WTC11 (cell line): ENCODE measurements around the gene PRPF6. TPM values are rescaled to one million over a fixed set of nuclear protein-coding genes. Genes with fewer than 3 reads are reported as not detected.

Source experiments
- ATAC-seq: fragments of 200-7000 bp; cut with Tn5 transposase; 2 replicates; pipeline ENCODE4 v1.10.0; 2021; ENCODE audit warnings: mild to moderate bottlenecking, moderate library complexity
- CTCF ChIA-PET: fragments of 300-600 bp; sonication (Branson Sonifier 250); formaldehyde crosslinking; loops from one replicate; lab custom pipeline; 2021; ENCODE audit warnings: antibody characterized with exemption; lab: Charles Lee
- POLR2A ChIA-PET: fragments of 350-600 bp; sonication (Branson Sonifier 250); formaldehyde crosslinking; loops from one replicate; lab custom pipeline; 2021; ENCODE audit warnings: antibody characterized with exemption; lab: Charles Lee
- DNase-seq: peaks from one replicate; pipeline ENCODE4 v3.0.0; 2021; ENCODE audit warnings: low spot score
- H3K27ac Mint-ChIP-seq: 2 replicates; pipeline ENCODE4 v1.8.0; 2021; ENCODE audit warnings: mixed read lengths
- H3K27me3 Mint-ChIP-seq: 2 replicates; pipeline ENCODE4 v1.8.0; 2021; ENCODE audit warnings: low read depth, mild to moderate bottlenecking, moderate library complexity, mixed read lengths
- H3K36me3 Mint-ChIP-seq: 2 replicates; pipeline ENCODE4 v1.8.0; 2021; ENCODE audit warnings: mixed read lengths
- H3K4me1 Mint-ChIP-seq: 2 replicates; pipeline ENCODE4 v1.8.0; 2022; ENCODE audit warnings: mixed read lengths
- H3K4me3 Mint-ChIP-seq: 2 replicates; pipeline ENCODE4 v1.8.0; 2021; ENCODE audit warnings: mild to moderate bottlenecking, moderate library complexity, mixed read lengths
- H3K9me3 Mint-ChIP-seq: 2 replicates; pipeline ENCODE4 v1.8.0; 2021; ENCODE audit warnings: mixed read lengths
- ATF1 ChIP-seq: sonication (generic); formaldehyde crosslinking; IDR thresholded peaks from 2 replicates; pipeline ENCODE4 v1.8.1; 2023; ENCODE audit warnings: mild to moderate bottlenecking, moderate library complexity, missing genetic modification reagents
- CREM ChIP-seq: sonication (generic); formaldehyde crosslinking; IDR thresholded peaks from 2 replicates; pipeline ENCODE4 v1.8.1; 2022; ENCODE audit warnings: mild to moderate bottlenecking, missing genetic modification reagents, moderate library complexity
- JAZF1 ChIP-seq: fragments of 250-450 bp; sonication (Bioruptor Pico); IDR thresholded peaks from 2 replicates; pipeline ENCODE4 v1.9.0; 2021; ENCODE audit warnings: moderate library complexity, mild to moderate bottlenecking, inconsistent platforms
- RELA ChIP-seq: sonication (generic); formaldehyde crosslinking; IDR thresholded peaks from 2 replicates; pipeline ENCODE4 v1.8.1; 2022; ENCODE audit warnings: missing genetic modification reagents, mild to moderate bottlenecking, borderline replicate concordance
- SP1 ChIP-seq: sonication (generic); formaldehyde crosslinking; conservative IDR thresholded peaks from 2 replicates; pipeline ENCODE4 v1.8.1; 2022; ENCODE audit warnings: missing genetic modification reagents
- total RNA-seq: library from RNA; stranded (reverse); gene quantifications from 3 replicates; pipeline ENCODE4 v1.2.3, GENCODE V29; 2021
- TF ChIP-seq, protein P1 (sequence below): fragments of 250-450 bp; sonication (Bioruptor Pico); IDR thresholded peaks from 2 replicates; pipeline ENCODE4 v1.9.0; 2021; ENCODE audit warnings: mild to moderate bottlenecking, borderline replicate concordance
- TF ChIP-seq, protein P2 (sequence below): sonication (generic); formaldehyde crosslinking; IDR thresholded peaks from 2 replicates; pipeline ENCODE4 v1.8.1; 2022; ENCODE audit warnings: mild to moderate bottlenecking, missing genetic modification reagents, moderate library complexity, borderline replicate concordance
- TF ChIP-seq, protein P3 (sequence below): sonication (generic); formaldehyde crosslinking; IDR thresholded peaks from 2 replicates; pipeline ENCODE4 v1.8.0; 2022; ENCODE audit warnings: mild to moderate bottlenecking, missing genetic modification reagents
- TF ChIP-seq, protein P4 (sequence below): sonication (generic); formaldehyde crosslinking; IDR thresholded peaks from 2 replicates; pipeline ENCODE4 v1.8.0; 2022; ENCODE audit warnings: mild to moderate bottlenecking, missing genetic modification reagents
- TF ChIP-seq, protein P5 (sequence below): sonication (generic); formaldehyde crosslinking; IDR thresholded peaks from 2 replicates; pipeline ENCODE4 v1.8.1; 2022; ENCODE audit warnings: low read depth, mild to moderate bottlenecking, moderate library complexity, missing genetic modification reagents, borderline replicate concordance
- TF ChIP-seq, protein P6 (sequence below): sonication (generic); formaldehyde crosslinking; IDR thresholded peaks from 2 replicates; pipeline ENCODE4 v1.8.0; 2022; ENCODE audit warnings: missing genetic modification reagents
- TF ChIP-seq, protein P7 (sequence below): fragments of 250-450 bp; sonication (Bioruptor Pico); IDR thresholded peaks from 2 replicates; pipeline ENCODE4 v1.8.0; 2021; ENCODE audit warnings: mild to moderate bottlenecking

Gene PRPF6
- total RNA-seq, 1 experiment from 2014 or later, result 79.4 TPM

DNA sequence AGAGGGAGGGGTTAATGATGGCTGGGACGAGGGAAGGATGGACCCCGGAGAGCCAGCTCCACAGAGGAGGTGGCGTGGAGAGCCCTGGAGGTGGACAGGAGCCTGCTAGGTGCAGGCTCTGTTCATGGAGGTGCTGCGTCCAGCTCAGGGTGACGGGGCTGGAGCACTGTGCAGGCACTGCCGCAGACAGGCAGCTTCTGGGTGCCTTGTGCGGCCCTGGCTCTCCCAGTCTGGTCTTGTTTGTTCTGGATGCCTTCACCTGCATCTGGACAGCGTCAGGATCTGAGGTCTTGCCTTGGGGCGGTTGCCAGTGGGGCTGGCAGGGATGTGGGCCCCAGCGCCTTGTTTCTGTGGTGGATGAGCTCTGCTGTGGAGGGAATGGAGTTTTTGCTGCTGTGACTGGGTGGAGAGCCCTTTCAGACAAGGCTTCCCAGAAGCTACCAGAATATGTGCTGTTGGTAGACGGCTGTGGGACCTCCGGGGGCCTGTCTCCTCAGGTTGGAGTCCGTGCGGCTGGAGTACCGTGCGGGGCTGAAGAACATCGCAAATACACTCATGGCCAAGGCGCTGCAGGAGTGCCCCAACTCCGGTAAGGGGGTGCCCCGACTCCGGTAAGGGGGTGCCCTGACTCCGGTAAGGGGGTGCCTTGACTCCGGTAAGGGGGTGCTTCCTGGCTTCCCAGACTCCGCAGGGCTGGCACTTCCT lies 47.2 kb downstream of the PRPF6 start (continued):
- TF ChIP-seq, protein P1, sequence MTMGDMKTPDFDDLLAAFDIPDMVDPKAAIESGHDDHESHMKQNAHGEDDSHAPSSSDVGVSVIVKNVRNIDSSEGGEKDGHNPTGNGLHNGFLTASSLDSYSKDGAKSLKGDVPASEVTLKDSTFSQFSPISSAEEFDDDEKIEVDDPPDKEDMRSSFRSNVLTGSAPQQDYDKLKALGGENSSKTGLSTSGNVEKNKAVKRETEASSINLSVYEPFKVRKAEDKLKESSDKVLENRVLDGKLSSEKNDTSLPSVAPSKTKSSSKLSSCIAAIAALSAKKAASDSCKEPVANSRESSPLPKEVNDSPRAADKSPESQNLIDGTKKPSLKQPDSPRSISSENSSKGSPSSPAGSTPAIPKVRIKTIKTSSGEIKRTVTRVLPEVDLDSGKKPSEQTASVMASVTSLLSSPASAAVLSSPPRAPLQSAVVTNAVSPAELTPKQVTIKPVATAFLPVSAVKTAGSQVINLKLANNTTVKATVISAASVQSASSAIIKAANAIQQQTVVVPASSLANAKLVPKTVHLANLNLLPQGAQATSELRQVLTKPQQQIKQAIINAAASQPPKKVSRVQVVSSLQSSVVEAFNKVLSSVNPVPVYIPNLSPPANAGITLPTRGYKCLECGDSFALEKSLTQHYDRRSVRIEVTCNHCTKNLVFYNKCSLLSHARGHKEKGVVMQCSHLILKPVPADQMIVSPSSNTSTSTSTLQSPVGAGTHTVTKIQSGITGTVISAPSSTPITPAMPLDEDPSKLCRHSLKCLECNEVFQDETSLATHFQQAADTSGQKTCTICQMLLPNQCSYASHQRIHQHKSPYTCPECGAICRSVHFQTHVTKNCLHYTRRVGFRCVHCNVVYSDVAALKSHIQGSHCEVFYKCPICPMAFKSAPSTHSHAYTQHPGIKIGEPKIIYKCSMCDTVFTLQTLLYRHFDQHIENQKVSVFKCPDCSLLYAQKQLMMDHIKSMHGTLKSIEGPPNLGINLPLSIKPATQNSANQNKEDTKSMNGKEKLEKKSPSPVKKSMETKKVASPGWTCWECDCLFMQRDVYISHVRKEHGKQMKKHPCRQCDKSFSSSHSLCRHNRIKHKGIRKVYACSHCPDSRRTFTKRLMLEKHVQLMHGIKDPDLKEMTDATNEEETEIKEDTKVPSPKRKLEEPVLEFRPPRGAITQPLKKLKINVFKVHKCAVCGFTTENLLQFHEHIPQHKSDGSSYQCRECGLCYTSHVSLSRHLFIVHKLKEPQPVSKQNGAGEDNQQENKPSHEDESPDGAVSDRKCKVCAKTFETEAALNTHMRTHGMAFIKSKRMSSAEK (CRISPR knock-in tag), result no peak

DNA sequence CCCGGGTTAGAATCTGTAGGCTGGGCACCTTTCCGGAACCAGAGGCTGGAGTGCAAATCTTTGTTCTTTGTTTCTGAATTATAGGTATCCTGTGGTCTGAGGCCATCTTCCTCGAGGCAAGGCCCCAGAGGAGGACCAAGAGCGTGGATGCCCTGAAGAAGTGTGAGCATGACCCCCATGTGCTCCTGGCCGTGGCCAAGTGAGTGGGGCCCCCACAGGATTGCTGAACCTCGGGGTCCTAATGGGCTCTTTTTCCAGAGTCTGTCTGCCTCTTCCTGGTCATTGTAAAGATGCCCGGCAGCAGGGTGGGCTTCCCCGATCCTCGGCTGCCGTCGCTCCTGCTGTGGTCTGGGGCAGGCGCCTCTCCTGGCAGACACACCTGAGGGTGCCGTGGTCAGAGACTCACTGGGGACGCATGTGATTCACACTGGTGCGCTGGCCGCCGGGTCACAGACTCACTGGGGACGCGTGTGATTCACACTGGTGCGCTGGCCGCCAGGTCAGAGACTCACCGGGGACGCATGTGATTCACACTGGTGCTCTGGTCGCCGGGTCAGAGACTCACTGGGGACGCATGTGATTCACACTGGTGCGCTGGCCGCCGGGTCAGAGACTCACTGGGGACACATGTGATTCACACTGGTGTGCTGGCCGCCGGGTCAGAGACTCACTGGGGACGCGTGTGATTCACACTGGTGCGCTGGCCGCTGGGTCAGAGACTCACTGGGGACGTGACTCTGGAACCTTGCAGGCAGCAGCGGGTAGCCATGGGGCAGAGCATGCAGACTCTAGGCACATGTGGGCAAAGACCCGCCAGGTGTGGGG lies 48.6 kb downstream of the PRPF6 start:
- Mint-ChIP-seq H3K4me1 (no peaks in the 10 kb centered on the region), H3K4me3 (no peak overlapping the region), H3K9me3 (no peaks in the 10 kb centered on the region), H3K27ac (no peak overlapping the region), H3K36me3 (peaks cover 49% of the 10 kb centered on the region), H3K27me3 (no peaks in the 10 kb centered on the region)
- DNase-seq (no peak), ATAC-seq (no peak)
- TF ChIP-seq, protein P2, sequence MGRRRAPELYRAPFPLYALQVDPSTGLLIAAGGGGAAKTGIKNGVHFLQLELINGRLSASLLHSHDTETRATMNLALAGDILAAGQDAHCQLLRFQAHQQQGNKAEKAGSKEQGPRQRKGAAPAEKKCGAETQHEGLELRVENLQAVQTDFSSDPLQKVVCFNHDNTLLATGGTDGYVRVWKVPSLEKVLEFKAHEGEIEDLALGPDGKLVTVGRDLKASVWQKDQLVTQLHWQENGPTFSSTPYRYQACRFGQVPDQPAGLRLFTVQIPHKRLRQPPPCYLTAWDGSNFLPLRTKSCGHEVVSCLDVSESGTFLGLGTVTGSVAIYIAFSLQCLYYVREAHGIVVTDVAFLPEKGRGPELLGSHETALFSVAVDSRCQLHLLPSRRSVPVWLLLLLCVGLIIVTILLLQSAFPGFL, result no peak
- TF ChIP-seq JAZF1, result no peak
- TF ChIP-seq, protein P3, sequence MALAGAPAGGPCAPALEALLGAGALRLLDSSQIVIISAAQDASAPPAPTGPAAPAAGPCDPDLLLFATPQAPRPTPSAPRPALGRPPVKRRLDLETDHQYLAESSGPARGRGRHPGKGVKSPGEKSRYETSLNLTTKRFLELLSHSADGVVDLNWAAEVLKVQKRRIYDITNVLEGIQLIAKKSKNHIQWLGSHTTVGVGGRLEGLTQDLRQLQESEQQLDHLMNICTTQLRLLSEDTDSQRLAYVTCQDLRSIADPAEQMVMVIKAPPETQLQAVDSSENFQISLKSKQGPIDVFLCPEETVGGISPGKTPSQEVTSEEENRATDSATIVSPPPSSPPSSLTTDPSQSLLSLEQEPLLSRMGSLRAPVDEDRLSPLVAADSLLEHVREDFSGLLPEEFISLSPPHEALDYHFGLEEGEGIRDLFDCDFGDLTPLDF, result no peak
- ChIA-PET POLR2A (interaction anchor here (0.7 kb wide), 1 partner anchor 25 kb away, joined by 3 read pairs; no protein-coding TSS in a partner anchor), CTCF (no interaction called here)

DNA sequence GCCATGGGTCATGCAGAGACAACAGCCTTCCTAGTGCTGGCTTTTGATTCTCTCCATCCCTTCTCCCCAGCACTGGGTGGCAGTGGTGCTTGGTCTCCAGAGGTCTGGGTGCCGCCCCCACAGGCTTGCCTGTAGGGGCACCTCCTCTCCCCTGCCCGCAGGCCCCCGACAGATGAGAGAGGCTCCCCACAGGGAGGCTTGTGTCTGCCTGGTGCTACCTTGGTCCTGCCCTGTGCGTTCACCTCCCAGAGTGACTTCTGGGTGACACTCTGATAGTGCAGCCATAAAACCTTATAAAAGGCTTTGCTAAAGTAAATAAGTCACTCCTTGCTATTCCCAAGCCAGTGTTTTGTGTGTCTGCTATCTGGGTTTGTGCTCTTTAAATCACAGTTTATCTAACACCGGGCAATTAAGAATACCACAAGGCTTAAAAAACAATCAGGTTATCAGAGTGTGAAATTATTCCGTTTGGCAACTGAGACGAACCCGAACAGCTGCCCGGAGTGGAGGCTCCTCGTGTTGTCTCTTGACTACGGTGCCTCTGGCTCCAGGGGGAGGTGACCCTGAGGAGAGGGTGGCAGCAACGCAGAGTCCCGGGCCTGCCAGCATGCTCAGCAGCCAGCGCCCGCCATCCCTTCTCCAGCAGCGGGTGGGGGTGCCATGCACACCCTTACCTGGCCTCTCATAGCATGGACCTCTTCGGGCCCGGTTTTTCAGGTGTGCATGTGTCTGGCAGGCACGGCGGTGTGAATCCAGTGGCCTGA lies 49.6 kb downstream of the PRPF6 start:
- Mint-ChIP-seq H3K27ac (no peak overlapping the region), H3K36me3 (peaks cover 44% of the 10 kb centered on the region), H3K4me1 (peaks cover 5% of the 10 kb centered on the region), H3K9me3 (no peaks in the 10 kb centered on the region), H3K4me3 (no peak overlapping the region), H3K27me3 (no peaks in the 10 kb centered on the region)
- no peak for DNase-seq
- no peak for ATAC-seq
- POLR2A ChIA-PET, result no interaction called here
- CTCF ChIA-PET, result no interaction called here
- no peak for TF ChIP-seq CREM (CRISPR knock-in tag)
- TF ChIP-seq, protein P4, sequence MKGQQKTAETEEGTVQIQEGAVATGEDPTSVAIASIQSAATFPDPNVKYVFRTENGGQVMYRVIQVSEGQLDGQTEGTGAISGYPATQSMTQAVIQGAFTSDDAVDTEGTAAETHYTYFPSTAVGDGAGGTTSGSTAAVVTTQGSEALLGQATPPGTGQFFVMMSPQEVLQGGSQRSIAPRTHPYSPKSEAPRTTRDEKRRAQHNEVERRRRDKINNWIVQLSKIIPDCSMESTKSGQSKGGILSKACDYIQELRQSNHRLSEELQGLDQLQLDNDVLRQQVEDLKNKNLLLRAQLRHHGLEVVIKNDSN (CRISPR knock-in tag), result no peak
- TF ChIP-seq, protein P5, sequence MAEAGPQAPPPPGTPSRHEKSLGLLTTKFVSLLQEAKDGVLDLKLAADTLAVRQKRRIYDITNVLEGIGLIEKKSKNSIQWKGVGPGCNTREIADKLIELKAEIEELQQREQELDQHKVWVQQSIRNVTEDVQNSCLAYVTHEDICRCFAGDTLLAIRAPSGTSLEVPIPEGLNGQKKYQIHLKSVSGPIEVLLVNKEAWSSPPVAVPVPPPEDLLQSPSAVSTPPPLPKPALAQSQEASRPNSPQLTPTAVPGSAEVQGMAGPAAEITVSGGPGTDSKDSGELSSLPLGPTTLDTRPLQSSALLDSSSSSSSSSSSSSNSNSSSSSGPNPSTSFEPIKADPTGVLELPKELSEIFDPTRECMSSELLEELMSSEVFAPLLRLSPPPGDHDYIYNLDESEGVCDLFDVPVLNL (CRISPR knock-in tag), result no peak
- TF ChIP-seq RELA (CRISPR knock-in tag), result no peak
- TF ChIP-seq, protein P2, result no peak
- TF ChIP-seq ATF1, result no peak
- TF ChIP-seq SP1 (CRISPR knock-in tag), result no peak
- TF ChIP-seq, protein P6, sequence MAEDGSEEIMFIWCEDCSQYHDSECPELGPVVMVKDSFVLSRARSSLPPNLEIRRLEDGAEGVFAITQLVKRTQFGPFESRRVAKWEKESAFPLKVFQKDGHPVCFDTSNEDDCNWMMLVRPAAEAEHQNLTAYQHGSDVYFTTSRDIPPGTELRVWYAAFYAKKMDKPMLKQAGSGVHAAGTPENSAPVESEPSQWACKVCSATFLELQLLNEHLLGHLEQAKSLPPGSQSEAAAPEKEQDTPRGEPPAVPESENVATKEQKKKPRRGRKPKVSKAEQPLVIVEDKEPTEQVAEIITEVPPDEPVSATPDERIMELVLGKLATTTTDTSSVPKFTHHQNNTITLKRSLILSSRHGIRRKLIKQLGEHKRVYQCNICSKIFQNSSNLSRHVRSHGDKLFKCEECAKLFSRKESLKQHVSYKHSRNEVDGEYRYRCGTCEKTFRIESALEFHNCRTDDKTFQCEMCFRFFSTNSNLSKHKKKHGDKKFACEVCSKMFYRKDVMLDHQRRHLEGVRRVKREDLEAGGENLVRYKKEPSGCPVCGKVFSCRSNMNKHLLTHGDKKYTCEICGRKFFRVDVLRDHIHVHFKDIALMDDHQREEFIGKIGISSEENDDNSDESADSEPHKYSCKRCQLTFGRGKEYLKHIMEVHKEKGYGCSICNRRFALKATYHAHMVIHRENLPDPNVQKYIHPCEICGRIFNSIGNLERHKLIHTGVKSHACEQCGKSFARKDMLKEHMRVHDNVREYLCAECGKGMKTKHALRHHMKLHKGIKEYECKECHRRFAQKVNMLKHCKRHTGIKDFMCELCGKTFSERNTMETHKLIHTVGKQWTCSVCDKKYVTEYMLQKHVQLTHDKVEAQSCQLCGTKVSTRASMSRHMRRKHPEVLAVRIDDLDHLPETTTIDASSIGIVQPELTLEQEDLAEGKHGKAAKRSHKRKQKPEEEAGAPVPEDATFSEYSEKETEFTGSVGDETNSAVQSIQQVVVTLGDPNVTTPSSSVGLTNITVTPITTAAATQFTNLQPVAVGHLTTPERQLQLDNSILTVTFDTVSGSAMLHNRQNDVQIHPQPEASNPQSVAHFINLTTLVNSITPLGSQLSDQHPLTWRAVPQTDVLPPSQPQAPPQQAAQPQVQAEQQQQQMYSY, result no peak
- TF ChIP-seq, protein P7, sequence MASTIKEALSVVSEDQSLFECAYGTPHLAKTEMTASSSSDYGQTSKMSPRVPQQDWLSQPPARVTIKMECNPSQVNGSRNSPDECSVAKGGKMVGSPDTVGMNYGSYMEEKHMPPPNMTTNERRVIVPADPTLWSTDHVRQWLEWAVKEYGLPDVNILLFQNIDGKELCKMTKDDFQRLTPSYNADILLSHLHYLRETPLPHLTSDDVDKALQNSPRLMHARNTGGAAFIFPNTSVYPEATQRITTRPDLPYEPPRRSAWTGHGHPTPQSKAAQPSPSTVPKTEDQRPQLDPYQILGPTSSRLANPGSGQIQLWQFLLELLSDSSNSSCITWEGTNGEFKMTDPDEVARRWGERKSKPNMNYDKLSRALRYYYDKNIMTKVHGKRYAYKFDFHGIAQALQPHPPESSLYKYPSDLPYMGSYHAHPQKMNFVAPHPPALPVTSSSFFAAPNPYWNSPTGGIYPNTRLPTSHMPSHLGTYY (CRISPR knock-in tag), result no peak
